COLO668 (cell line): Measurements from ENCODE around the gene ZNF549.
A peak's percentile ranks its signal among the peaks of the same experiment; 100 is the strongest.
"Not testable (repeated sequence)": the region's sequence is repeated elsewhere in the genome, so short reads cannot be mapped to it uniquely, and the experiment has no call there.

ENCODE experiments used
- DNase-seq: peaks from one replicate; lab custom pipeline; 2025; ENCODE audit not compliant: unreplicated experiment; lab: John Stamatoyannopoulos, UW

The ZNF549 gene

DNA sequence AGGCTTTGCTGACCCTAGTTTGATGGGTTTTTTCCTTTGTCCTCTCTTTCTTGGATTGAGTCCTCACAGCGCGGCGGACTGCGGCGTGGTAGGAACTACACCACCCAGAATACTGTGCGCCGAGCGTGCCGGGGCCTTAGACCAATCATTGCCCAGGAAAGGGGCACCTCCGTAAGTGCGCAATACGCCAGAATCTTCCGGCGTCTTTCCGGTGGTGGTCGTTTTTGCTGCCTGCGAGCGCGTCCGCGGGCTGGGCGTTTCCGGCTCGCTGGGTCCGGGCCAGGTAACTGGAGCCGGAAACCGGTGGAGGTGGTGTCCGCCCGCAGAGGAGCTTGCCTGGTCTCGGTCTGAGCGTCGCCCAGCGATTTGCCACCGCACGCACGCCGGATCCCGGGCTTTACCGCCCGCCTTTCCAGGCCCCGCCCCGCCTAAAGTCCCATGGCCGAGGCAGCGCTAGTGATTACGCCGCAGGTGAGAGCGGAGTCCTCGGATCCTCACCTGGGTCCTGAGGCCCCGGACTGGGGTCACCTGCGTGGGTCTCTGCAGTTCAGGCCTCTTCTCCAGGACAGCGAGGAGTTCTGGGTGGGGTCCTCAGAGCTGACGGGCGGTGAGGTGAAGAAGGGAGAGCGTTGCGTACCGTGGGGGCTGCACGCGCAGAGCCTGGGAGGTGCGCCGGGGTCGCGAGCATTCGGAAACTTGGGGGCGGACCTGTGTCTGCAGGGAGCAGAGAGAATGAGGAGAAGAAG is at the start of gene ZNF549:
Gene ZNF549 (plus strand): TSS at position 221 of the 746 bp plus-strand sequence. CDS start 218 bp downstream, at position 439.
- peak; percentile 93 for DNase-seq

DNA sequence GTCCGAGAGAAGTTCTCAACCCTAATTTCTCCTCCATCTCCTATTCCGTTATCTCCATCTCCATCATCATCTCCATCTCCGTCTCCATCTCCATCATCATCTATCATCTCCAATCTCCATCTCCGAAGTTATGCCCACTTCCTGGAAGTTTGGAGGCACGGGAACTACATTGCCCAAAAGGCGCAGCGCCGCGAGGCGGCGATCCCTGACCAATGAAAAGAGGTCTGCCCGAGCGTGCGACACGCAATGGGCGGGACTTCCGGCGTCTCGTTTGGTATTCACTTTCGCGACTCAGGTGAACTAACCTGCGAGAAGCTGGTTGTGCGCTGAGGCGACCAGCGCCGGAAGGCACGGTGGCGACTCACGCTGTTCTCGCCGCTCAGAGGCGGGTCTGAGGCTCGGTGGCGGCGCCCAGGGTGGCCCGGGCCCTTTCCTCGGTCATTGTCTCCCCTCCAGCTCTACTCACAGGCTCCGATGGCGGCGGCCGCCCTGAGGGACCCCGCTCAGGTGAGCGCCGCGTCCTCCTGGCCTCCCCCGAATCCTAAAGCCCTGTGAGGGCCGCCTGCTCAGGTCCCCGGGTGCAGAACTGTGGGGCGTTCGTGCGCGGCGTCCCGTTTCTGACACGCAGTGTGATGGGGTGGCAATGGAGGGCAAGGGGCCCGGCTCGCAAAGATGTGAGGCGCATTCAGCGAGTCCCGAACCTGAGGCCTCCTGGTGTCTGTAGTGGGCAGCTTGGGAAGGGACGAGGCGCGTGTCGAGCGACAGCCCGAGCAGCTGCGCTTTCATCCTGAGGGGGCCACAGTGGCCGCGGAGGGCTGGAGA is 39.5 kb upstream of the ZNF549 start, which contains the start of gene ZNF419:
Gene ZNF419 (plus strand): TSS at position 274 of the 822 bp plus-strand sequence. CDS start 201 bp downstream, at position 475.
- peak; percentile 95 for DNase-seq

DNA sequence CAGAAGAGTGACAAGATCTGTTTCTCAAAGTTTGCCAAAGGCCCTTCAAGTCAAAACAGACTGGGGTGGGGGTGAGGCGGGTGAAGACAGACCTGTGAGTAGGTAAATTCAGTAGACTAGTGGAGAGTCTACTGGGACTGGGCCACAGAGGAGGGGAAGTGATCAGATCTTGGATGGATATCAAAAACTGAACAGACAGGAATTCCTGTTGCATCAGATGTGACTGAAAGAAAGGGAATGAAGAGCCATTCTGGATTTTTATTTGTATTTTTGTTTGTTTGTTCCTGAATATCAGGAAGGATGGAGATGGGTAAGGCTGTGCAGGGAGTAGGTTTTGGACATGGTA is 38.9 kb upstream of the ZNF549 start:
- DNase-seq: not testable (repeated sequence)

DNA sequence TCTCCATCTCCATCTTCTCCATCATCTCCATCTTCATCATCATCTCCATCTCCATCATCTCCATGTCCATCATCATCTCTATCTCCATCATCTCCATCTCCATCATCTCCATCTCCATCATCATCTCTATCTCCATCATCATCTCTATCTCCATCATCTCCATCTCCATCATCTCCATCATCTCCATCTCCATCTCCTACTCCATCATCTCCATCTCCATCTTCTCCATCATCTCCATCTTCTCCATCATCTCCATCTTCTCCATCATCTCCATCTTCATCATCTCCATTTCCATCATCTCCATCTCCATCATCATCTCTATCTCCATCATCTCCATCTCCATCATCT is 27.9 kb upstream of the ZNF549 start:
- DNase-seq: not testable (repeated sequence)

DNA sequence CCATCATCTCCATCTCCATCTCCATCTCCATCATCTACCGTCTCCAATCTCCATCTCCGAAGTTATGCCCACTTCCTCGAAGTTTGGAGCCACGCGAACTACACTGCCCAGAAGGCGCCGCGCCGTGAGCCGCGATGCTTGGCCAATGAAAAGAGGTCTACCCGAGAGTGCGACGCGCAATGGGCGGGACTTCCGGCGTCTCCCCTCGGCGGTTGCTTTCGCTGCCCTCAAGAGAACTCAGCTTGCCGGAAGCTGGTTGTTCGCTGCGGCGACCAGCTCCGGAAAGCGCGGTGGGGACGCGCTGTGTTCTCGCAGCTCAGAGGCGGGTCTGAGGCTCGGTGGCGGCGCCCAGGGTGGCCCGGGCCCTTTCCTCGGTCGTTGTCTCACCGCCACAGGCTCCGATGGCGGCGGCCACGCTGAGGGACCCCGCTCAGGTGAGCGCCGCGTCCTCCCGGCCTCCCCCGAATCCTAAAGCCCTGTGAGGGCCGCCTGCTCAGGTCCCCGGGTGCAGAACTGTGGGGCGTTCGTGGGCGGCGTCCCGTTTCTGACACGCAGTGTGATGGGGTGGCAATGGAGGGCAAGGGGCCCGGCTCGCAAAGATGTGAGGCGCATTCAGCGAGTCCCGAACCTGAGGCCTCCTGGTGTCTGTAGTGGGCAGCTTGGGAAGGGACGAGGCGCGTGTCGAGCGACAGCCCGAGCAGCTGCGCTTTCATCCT is 27.3 kb upstream of the ZNF549 start, which contains the start of gene ZNF773:
Gene ZNF773 (plus strand): TSS at position 259 of the 716 bp plus-strand sequence. CDS start 143 bp downstream, at position 402.
- peak; percentile 78 for DNase-seq

DNA sequence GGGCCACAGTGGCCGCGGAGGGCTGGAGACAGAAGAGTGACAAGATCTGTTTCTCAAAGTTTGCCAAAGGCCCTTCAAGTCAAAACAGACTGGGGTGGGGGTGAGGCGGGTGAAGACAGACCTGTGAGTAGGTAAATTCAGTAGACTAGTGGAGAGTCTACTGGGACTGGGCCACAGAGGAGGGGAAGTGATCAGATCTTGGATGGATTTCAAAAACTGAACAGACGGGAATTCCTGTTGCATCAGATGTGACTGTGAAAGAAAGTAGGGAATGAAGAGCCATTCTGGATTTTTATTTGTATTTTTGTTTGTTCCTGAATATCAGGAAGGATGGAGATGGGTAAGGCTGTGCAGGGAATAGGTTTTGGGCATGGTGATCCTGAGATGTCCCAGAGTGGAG is 26.8 kb upstream of the ZNF549 start:
- DNase-seq: not testable (repeated sequence)

DNA sequence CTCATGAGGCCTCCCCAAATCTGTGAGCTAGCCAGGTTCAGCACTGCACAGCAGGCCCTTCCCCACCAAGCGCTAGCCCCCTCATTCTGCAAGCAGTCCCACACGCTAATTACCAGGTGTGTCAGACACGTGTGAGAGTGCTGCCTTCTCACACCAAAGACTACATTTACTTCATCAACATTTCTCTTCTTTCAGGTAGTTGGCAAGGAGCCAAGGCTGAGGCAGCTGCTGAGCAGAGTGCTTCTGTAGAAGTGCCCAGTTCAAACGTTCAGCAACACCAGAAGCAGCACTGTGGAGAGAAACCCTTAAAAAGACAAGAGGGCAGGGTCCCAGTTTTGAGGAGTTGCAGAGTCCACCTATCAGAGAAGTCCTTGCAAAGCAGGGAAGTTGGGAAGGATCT is 21.0 kb upstream of the ZNF549 start:
- DNase-seq: peak; percentile 8

DNA sequence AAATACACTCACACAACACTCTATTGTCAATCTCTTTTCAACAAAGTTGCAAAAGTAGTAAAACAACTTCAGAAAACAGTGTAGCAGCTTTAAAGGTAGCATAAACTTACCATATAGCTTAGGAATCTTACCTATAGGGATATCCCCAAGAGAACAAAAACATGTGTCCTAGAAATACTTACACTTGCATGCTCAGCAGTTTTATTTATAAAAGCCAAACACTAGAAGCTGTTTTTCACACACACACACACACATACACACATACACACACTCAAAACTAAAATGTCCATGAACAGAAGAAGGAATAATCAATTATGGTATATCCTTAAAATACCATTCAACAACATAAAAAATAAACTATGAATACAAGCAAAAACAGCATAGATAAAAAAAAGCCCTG is 15.7 kb upstream of the ZNF549 start:
- DNase-seq: no peak

DNA sequence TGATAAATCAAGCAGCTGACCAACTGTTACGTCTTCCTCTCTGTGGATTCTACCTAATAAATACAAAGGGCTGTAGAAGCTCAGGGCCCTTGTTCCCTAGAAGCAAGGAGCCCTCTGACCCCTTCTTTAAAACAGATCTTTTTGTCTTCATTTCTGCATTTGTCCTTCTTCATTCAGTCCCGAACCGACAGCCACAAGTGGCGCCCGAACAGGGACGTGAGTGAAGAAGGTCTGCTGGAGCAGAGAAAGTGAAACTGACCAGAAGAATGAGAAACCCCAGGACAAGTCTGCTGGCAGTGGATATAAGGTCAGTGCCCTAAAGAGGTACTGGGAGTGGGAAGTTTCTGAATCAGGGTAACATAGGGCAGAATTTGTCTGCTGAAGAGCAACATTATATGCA is 14.3 kb upstream of the ZNF549 start:
- DNase-seq: peak; percentile 16

DNA sequence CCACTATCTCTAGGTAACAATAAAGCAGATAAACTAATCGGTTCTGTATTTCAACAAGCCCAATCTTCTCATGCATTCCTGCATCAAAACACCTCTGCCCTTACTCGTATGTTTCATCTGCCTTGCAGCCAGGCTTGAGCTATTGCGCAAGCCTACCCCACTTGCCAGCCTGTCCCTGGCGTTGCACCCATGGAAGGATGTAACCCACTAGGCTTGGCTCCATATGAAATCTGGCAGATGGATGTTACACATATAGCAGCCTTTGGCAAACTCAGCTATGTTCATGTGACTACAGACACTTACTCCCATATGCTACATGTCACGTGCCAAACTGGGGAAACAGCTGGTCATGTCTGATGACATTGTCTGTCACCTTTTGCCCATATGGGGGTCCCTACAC is 11.9 kb upstream of the ZNF549 start:
- DNase-seq: no peak

DNA sequence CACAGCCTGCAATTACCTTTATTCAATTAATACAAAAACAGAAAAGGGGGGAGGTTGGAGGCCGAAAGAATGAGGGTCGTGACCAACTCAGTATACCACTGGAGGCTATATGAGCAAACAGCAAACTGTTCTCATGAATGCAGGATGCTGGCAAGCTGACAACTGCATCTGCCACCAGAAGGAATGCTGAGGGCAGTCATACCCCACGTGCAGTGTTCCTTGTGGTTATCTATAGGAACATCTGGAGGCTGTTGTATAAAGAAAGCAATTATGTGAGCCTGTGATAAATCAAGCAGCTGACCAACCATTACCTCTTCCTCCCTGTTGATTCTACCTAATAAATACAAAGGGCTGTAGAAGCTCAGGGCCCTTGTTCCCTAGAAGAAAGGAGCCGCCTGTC is 9.1 kb upstream of the ZNF549 start:
- not testable (repeated sequence) for DNase-seq

DNA sequence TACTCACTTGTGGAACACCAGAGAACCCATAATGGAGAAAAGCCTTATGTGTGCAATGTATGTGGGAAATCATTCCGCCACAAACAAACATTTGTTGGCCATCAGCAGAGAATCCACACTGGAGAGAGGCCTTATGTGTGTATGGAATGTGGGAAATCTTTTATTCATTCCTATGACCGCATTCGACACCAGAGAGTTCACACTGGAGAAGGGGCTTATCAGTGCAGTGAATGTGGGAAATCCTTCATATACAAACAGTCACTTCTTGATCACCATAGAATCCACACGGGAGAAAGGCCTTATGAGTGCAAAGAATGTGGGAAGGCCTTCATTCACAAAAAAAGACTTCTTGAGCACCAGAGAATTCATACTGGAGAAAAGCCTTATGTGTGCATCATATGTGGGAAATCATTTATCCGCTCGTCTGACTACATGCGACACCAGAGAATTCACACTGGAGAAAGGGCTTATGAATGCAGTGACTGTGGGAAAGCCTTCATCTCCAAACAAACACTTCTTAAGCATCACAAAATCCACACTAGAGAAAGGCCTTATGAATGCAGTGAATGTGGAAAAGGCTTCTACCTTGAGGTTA is 10.9 kb downstream of the ZNF549 start:
- no peak for DNase-seq

DNA sequence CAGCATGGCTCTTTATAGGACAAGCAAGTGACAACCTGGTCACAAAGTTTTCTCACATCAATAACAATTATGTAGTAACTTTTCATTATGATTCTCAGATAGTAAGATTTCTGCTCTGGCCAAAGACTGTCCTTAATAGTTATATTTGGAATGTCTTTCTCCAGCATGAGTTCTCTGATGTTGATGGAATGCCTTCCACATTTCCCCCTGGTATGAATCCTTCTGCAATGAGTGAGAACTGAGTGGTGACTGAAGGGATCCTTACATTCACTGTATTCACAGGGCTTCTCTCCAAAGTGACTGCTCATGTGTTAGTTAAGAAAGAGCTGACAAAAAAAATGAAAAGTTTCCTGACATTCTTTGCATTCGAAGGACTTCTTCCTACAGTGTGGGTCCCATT is 19.4 kb downstream of the ZNF549 start:
- no peak for DNase-seq

DNA sequence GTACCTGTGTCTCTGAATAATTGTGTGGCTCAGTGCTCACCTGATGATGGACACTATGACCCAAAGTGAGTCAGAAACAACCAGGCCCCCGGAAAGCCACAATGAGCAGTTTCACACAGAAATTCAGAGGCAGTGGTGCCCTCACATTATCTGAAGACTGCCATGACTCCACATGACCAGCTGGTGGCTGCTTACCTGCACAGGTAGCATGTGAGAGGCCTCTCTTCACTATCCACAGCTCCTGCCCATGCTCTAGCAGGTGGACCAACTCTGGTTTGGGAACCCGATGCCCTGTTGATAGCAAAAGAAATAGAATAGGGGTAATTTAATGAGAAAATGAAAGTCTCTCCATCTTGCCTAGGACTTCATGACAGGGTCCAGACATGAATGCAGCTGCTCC is 25.3 kb downstream of the ZNF549 start:
- no peak for DNase-seq

DNA sequence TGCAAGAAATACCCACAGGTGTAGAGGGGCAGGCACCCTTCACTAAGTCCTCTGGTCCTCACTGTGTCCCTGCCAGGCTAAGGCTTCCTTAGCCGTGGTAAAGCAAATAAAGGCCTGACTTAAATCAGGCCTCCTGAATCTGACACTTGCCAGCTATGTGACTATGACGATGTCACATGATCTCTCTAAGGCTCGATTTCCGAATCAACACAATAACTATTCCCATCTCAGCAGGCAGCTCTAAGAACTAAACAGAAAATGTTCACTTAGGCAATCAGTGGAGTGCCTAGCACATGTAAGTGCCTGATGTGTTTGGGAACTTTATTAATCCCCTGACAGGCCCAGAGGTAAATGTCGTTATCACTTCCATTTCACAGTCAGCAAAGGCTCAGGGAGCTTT is 30.5 kb downstream of the ZNF549 start:
- DNase-seq: no peak

DNA sequence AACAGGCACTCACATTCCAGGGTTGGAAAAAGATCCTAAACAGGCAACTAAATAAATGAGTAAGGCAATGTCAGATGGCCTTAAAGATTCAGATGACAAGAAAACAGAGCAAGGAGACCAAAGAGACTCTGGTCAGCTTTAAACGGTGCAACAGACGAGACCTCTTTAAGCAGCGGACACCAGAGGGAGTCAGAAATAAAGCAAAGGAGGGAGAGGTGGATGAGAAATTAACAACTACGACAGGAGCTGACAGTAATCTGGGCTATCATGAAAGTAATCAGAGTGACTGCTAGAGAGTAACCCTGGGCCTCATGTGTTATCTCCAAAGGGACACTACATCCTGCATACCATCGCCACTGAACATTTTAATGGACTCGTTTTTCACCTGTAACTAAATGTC is 31.4 kb downstream of the ZNF549 start:
- no peak for DNase-seq

DNA sequence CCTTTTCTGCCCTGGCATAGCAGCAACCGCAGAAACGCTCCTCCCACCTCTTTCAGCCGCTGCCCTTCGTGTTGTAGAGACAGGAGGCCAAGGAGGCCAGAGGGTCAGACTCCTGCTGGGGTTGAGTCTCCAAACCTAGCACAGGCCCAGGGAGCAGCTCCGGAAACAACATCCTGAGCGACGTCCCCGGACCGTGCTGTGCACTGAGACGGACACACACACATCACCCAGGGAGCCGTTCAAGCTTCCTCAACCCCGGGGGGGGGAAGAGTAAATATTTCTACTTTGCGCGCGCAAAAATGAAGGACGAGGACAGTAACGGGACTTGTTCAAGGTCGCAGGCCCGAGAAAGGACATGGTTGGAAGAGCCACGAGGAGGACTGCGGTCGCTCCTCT is 31.9 kb downstream of the ZNF549 start:
- peak; percentile 24 for DNase-seq

DNA sequence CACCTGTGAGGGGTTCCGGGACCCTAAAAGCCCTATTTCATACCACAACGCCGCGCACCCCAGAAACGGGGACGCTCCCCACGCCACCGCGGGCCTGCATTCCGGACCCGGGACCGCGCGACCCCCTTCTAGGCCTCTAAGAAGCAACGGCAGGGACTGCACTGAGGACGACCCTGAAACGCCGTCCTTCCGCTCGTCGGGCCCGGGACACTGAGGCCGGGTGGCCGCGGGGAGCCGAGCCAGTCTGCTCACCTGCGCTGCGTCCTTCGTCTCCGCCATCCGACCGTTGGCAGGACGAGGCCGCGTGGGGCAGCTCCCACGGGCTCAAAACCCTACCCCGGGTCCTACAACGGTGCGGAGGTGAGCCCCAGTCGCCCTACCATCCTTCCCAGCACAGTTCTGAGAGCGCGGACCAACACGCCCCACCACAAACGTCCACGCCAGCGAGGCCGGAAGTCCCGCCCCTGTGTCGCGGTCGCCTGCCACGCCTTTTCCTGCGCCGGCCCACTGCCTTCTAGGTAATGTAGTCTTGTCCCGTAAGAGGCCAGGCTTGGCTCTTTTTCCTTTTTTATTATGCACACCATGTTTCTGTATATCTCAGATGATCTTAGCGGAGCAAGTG is 32.4 kb downstream of the ZNF549 start, which contains the start of gene ZNF550:
Gene ZNF550 (minus strand): TSS at position 460 of the 622 bp plus-strand sequence. CDS start 181 bp downstream, at position 279.
- DNase-seq: peak; percentile 86

DNA sequence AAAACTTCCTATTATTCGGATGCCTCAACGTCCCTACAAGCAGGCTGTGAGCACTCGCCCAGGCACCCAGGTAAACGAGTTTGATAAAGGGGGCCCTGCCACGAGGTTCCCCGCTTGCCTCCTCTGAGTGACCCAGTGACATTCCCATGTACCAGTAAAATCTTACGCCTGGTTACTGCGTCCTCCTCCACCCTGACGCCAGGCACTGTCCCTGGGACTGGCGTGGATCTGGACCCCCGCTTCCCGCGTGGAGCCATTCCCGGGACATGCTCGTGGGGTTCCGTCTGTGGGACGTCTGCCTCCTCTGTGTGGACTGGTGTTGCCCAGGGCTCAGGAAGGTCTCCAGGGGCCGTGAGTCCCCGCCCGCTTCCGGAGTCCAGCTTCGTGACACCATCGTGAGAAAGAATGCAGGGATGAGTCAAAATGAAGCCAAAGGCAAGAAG is 32.9 kb downstream of the ZNF549 start:
- no peak for DNase-seq

DNA sequence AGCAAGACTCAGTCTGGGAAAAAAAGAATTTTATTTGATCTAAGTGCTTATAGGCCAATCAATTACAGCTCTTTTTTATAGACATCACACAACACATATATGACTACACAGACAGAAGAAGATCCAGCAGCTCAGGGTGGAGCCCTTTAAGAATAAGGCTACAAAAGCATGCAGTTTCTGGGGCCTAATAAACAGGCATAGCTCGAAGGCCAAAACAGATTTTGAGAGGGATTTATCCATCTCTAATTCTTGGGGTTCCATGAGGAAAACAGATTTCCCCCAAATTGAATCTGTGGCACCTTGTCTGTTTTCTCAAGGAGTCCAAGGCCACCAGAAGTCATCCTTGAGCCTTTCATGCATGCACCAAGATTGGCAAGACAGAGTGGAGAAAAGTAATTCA is 36.4 kb downstream of the ZNF549 start:
- no peak for DNase-seq
